Urinary bladder (tissue), 4 donors: ENCODE results near the gene AGRN. TPM values are rescaled to one million over a fixed set of nuclear protein-coding genes. Genes with fewer than 3 reads are reported as not detected.
"Not testable (repeated sequence)": the region's sequence is repeated elsewhere in the genome, so short reads cannot be mapped to it uniquely, and the experiment has no call there.

Experiments used
- DNase-seq: peaks from one replicate; pipeline ENCODE4 v3.0.0-alpha.2; 2015; ENCODE audit errors: extremely low spot score
- H3K27ac ChIP-seq: one replicate; pipeline ENCODE4 v1.5.1; 2013; ENCODE audit warnings: low read depth, mild to moderate bottlenecking, moderate library complexity
- H3K36me3 ChIP-seq: one replicate; pipeline ENCODE4 v1.6.1; 2013; ENCODE audit warnings: mild to moderate bottlenecking, moderate library complexity; ENCODE audit not compliant: insufficient read depth
- H3K4me1 ChIP-seq: one replicate; pipeline ENCODE4 v1.6.1; 2013; ENCODE audit warnings: mild to moderate bottlenecking, moderate library complexity; ENCODE audit not compliant: insufficient read depth
- H3K4me3 ChIP-seq: one replicate; pipeline ENCODE4 v1.5.1; 2013; ENCODE audit warnings: low read depth, low read length
- WGBS: extraction: QIAGEN DNeasy Blood & Tissue Kit; methylation state at CpG from one replicate; pipeline ENCODE4 v1.1.7; 2013; 5-methylcytosine and 5-hydroxymethylcytosine counted together
- polyA plus RNA-seq: library from polyadenylated mRNA; stranded (reverse); fragments of 200-250 nt; gene quantifications from one replicate; pipeline ENCODE4 v1.2.3, GENCODE V29; 2013
- total RNA-seq: library from RNA; depleted of rRNA; stranded (reverse); fragments of >200 nt; gene quantifications from one replicate; pipeline ENCODE4 v1.2.3, GENCODE V29; 2014
- donor health status: healthy with polysubstance abuse.
- donor health status: healthy.

Gene AGRN
- total and polyA plus RNA-seq, 2 donors, result 38.7 to 43.3 TPM

GRCh38 chr1:978069-978834, 41.7 kb upstream of the AGRN start:
- 87% methylated on average over 44 of the region's 44 CpGs for WGBS
- Histone ChIP-seq H3K4me1 (no peaks in the 10 kb centered on the region), H3K36me3 (no peaks in the 10 kb centered on the region), H3K4me3 (no peak overlapping the region), H3K27ac (no peak overlapping the region)
- DNase-seq, result no peak

GRCh38 chr1:978835-979743, 40.8 kb upstream of the AGRN start:
- H3K27ac ChIP-seq, result no peak overlapping the region

GRCh38 chr1:979744-980072, 40.2 kb upstream of the AGRN start:
- 85% methylated on average over 9 of the region's 9 CpGs for WGBS
- H3K4me1 ChIP-seq, result no peaks in the 10 kb centered on the region
- DNase-seq, result no peak
- H3K4me3 ChIP-seq, result no peak overlapping the region
- no peaks in the 10 kb centered on the region for H3K36me3 ChIP-seq
- H3K27ac ChIP-seq, result no peak overlapping the region

More at GRCh38 chr1:978835-979743, 40.8 kb upstream of the AGRN start:
- Histone ChIP-seq H3K36me3 (no peaks in the 10 kb centered on the region), H3K4me1 (no peaks in the 10 kb centered on the region), H3K4me3 (no peak overlapping the region)
- no peak for DNase-seq
- WGBS, result 87% methylated on average over 60 of the region's 60 CpGs

- Histone ChIP-seq H3K4me1 (no peaks in the 10 kb centered on the region), H3K4me3 (no peak overlapping the region), H3K36me3 (no peaks in the 10 kb centered on the region), H3K27ac (no peak overlapping the region)
- no peak for DNase-seq
- WGBS, result 75% methylated on average over 13 of the region's 13 CpGs
These were observed 39.8 kb upstream of the AGRN start for GRCh38 chr1:980137-980571.

- WGBS, result 66% methylated on average over 35 of the region's 35 CpGs
- no peaks in the 10 kb centered on the region for H3K4me1 ChIP-seq
These were observed 39.1 kb upstream of the AGRN start for GRCh38 chr1:980602-981395.

GRCh38 chr1:981491-981954, 38.4 kb upstream of the AGRN start:
- no peak for DNase-seq
- H3K27ac ChIP-seq, result no peak overlapping the region
- H3K4me3 ChIP-seq, result no peak overlapping the region
- no peaks in the 10 kb centered on the region for H3K36me3 ChIP-seq
- WGBS, result 76% methylated on average over 21 of the region's 21 CpGs
- no peaks in the 10 kb centered on the region for H3K4me1 ChIP-seq

More at GRCh38 chr1:980602-981395, 39.1 kb upstream of the AGRN start:
- Histone ChIP-seq H3K36me3 (no peaks in the 10 kb centered on the region), H3K4me3 (no peak overlapping the region), H3K27ac (no peak overlapping the region)
- no peak for DNase-seq

- Histone ChIP-seq H3K27ac (no peak within 1 kb of the TSS), H3K36me3 (no peaks in the 10 kb centered on the region), H3K4me3 (no peak within 1 kb of the TSS), H3K4me1 (no peaks in the 10 kb centered on the region)
- WGBS, result 65% methylated on average over 28 of the region's 28 CpGs
- DNase-seq, result no peak
These were observed 37.9 kb upstream of the AGRN start, which contains the start of gene PERM1 for GRCh38 chr1:981955-982558. PERM1 (minus strand) TSS chr1:982093; CDS start chr1:981029, 1,064 bp downstream.

GRCh38 chr1:982765-983436, 37.0 kb upstream of the AGRN start:
- Histone ChIP-seq H3K27ac (no peak overlapping the region), H3K4me1 (no peaks in the 10 kb centered on the region), H3K4me3 (no peak overlapping the region), H3K36me3 (no peaks in the 10 kb centered on the region)
- DNase-seq, result no peak
- WGBS, result 81% methylated on average over 43 of the region's 43 CpGs

- 17% methylated on average over 29 of the region's 29 CpGs for WGBS
- H3K4me3 ChIP-seq, result no peak overlapping the region
These were observed 36.0 kb upstream of the AGRN start for GRCh38 chr1:983798-984475.

GRCh38 chr1:984476-984814, 35.5 kb upstream of the AGRN start:
- H3K4me3 ChIP-seq, result no peak overlapping the region
- no peak overlapping the region for H3K27ac ChIP-seq
- WGBS, result 57% methylated on average over 12 of the region's 12 CpGs
- H3K4me1 ChIP-seq, result no peaks in the 10 kb centered on the region
- no peak for DNase-seq
- H3K36me3 ChIP-seq, result no peaks in the 10 kb centered on the region

More at GRCh38 chr1:983798-984475, 36.0 kb upstream of the AGRN start:
- no peaks in the 10 kb centered on the region for H3K36me3 ChIP-seq
- DNase-seq, result no peak
- no peaks in the 10 kb centered on the region for H3K4me1 ChIP-seq
- no peak overlapping the region for H3K27ac ChIP-seq

GRCh38 chr1:985126-985525, 34.8 kb upstream of the AGRN start:
- Histone ChIP-seq H3K27ac (no peak overlapping the region), H3K4me3 (no peak overlapping the region), H3K36me3 (no peaks in the 10 kb centered on the region), H3K4me1 (no peaks in the 10 kb centered on the region)
- WGBS, result 75% methylated on average over 13 of the region's 13 CpGs
- no peak for DNase-seq

GRCh38 chr1:988061-988460, 31.9 kb upstream of the AGRN start:
- H3K4me1 ChIP-seq, H3K4me3 ChIP-seq, H3K36me3 ChIP-seq, H3K27ac ChIP-seq, DNase-seq: not testable (repeated sequence)
- WGBS, result 85% methylated on average over 5 of the region's 5 CpGs
